GM12892 (cell line): Measurements from ENCODE around the gene CXXC4.

ENCODE experiments used
- DNase-seq: peaks from one replicate; pipeline ENCODE4 v3.0.0; 2011; ENCODE audit not compliant: insufficient read length
- FAIRE-seq: peaks from 2 replicates; lab custom pipeline; 2011; peaks lifted over from hg19 to GRCh38; lab: Jason Lieb, UNC
- POLR2A ChIP-seq: IDR thresholded peaks from 2 replicates; pipeline ENCODE4 v1.6.1; 2011; ENCODE audit warnings: low read depth, low read length, control low read depth
- POLR2AphosphoS5 ChIP-seq: IDR thresholded peaks from 2 replicates; pipeline ENCODE4 v1.6.1; 2011; ENCODE audit warnings: low read depth, low read length, control low read depth
- TAF1 ChIP-seq: IDR thresholded peaks from 2 replicates; pipeline ENCODE4 v1.6.1; 2011; ENCODE audit warnings: low read depth, mild to moderate bottlenecking, control low read depth, low read length, borderline replicate concordance

Gene CXXC4

DNA sequence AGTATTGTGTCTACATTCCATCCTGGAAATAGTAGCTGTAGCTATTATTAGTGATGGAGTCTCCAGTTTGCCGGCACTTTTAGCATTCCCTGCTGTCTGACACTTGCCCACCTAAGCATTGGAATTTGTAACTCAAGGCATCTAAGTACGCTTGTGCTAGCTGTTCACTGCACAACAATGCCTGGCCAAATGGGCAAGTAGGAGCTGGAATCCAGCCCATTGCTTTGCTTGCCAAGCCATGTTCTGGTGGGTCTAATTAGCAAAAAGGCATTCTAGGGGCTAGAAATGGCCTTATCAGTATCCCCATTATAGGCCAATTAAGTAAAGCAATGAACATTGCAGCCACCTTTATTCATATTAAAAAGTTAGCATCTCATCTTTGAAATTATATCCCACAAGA, 7.8 kb upstream of the CXXC4 start:
- DNase-seq: no peak
- no peak for TF ChIP-seq POLR2AphosphoS5
- no peak for TF ChIP-seq POLR2A
- TF ChIP-seq TAF1: no peak
- FAIRE-seq: no peak

DNA sequence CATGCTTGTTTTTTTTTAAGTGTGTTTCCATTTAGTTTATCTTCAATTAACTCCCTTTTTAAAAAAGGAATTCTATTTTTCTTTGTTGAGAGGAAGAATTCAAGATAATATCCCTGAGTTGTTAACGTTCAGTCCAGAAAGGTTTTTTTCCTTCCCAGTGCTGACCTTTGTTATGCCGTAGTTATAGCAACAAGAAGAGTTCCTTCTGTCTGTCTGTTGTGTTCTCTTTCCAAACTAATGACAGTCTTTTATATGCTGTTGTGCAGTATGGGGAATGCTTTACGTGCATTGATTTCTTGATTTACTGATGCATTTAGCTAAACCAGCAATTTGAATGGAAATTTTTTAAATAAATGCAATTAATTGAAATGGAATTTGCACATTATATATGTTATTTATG, 6.6 kb upstream of the CXXC4 start:
- TF ChIP-seq POLR2A (no peak), TAF1 (no peak), POLR2AphosphoS5 (no peak)
- no peak for FAIRE-seq
- no peak for DNase-seq

DNA sequence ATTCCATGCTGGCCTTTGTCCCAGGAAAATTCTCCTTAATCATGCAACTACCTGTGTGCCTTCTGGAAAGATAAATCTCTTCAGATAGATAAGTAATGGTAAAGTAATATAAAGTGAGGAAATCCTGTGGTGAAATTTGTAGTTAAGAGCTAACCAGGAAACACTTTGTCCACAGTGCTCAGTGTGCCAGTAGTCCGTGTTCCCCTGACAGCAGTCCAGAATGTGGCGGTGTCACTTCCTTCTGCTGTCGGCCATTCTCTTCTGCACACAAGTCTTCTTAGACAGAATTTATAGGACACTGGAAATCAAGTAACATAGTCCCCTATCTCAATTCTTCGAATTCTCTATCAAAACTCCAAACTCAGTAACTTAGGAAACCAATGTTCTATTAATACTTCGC, 5.7 kb upstream of the CXXC4 start:
- FAIRE-seq (no peak), DNase-seq (no peak)
- TF ChIP-seq POLR2A (no peak), POLR2AphosphoS5 (no peak), TAF1 (no peak)

DNA sequence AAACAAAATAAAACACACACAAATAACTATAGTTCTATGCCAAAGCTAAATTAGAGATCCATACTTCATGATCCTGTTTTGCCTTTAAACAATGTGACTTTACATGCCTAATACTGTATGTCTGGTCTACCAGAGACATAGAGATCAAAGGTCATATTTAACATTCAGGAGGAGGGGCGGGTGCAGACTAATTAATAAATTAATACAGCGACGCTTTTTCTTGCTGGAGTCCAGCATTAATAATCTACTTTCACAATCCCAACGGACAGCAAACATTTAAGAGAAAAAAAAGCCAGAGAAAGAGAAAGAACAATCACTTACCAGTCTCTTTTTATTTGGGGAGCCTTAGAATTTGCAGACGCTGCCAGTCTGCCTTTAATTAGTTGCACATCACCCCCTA, 509 bp downstream of the CXXC4 start:
- TF ChIP-seq POLR2A (no peak), POLR2AphosphoS5 (no peak), TAF1 (no peak)
- FAIRE-seq (peak; percentile 68), DNase-seq (no peak)

DNA sequence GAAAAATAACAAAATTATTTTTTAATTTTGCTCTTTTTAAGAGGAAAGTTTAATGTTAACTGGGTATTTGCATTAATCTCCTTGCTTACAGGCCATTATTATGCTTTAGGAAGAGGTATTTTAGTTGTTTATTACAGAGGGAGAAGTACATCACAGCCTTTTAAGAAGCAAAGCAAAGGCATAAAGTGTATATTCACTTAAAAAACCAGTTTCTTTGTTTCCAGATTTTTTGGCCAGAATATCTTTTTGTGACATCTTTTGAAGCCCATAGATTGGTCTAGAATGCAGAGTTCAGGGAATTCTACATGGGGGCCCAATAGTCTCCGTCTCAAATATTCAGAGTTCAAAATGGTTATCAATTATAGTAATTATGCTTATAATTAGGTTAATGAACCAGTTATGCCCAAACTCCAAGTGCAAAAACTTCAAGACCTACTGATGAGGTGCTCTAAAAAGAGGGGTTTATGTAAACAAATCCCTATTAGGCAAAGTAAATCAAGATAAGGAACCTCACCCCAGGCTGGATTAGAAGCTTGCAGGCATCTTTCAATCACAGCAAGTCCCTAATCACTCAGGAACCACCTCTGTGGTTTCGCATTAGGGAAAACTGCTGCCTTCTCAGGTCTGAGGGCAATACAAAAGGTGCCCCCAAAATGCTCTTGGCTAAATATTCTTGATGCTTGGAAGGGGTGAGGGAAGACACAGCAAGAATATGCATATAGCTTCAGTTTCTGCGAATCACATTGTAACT, 1.4 kb downstream of the CXXC4 start:
- no peak for TF ChIP-seq TAF1
- no peak for TF ChIP-seq POLR2A
- TF ChIP-seq POLR2AphosphoS5: no peak
- DNase-seq (no peak), FAIRE-seq (no peak)

DNA sequence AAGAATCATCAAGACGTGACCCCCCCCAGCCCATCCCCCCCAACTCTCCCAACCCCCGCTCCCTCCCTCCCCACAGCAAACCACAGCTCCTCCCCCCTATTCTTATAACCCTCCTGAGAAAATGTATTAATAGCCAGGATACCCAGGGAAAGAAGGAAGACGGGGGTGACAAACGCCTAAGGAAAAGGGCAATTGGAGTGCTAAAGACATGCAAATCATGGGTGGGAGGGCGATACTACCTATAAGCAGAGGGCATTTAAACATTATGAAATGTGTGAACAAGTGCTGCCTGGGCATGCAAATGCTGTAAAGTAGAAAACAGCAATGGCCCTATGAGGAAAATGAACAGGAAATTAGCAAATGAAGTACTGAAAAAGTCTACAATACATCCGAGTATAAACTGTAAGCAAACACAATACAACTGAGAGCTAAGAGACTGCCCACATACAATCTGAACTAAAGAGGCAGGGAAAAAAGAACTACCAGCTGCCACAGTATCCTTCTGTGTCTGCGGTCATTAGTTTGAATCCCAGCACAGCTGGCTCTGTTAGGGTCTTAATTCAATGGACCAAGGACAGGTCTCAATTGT, 2.4 kb downstream of the CXXC4 start:
- no peak for DNase-seq
- peak; percentile 44; the same call in 1 of the 2 replicates for TF ChIP-seq POLR2A
- no peak for TF ChIP-seq TAF1
- 0 out of 2 replicates have a peak, but pooled peaks have one; percentile 32 for TF ChIP-seq POLR2AphosphoS5
- peak; percentile 94 for FAIRE-seq

DNA sequence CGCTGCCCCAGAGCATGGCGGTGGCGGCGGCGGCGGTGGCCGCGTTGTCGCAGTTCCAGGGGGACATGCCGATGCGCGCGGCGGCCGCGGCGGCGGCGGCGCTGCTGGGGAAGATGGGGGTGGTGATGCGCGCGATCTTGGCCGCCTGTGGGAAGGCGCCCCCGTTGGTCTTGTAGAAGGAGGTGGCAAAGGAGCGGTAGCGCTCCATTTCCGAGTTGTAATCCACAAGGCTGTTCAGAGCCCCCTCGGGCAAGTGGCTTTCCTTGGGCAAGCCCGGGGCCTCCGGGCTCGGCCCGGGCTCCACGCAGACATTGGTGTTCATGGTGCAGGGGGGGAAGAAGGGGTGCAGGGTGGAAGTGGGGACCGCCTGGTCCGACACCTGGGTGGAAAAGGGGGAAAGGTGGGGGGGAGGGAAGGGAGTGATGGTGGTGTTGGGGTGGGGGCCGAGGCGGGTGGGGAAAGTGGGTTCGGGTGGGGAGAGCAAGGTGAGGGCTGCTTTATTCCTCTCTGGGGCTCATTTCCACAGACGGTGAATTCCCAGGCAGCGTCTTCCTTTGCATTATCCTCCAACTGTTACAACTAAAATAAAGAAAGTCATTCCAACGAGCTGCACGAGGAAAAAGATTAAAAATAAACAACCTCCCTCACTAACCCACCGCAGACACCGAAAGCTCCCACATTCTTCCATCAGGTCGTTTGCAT, 3.1 kb downstream of the CXXC4 start:
- TF ChIP-seq POLR2A: peak; percentile 48; the same call in 1 of the 2 replicates
- TF ChIP-seq POLR2AphosphoS5: 0 out of 2 replicates have a peak, but pooled peaks have one; percentile 6
- TF ChIP-seq TAF1: no peak
- peak; percentile 93 for FAIRE-seq
- DNase-seq: no peak

DNA sequence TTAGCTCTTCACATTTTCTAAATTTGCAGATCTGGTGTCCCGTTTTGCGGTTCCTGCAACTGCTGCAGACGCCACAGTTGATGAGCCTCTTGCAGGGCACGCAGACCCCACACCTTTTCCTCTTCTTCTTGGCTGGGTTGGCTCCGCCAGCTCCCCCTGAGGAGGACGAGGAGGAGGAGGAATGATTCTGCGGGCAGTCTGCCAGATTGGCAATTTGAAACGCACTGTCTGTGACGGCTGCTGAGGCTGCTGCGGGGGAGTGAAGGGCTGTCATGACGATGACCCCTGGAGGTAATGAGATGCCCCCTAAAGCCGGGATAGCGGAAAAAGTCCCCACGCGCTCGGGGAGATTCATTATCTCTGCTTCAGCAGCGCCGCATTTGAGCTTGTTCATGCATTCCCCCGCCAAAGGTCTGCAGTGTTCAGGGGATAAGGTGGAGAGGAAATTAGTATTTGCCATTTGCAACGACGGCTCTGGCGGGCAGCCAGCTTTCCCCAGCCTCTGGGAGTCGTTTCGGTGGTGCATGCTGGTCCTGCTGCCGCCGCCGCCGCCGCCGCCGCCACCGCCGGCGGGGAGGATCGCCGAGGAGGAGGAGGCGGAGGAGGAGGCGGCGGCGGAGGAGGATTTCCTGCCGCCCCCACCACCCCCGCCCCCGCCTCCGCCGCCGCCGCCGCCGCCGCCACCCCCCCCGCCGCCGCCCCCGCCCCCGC, 3.8 kb downstream of the CXXC4 start:
- TF ChIP-seq TAF1 (peak; percentile 33; the same call in 1 of the 2 replicates), POLR2AphosphoS5 (0 out of 2 replicates have a peak, but pooled peaks have one; percentile 54), POLR2A (peak; percentile 59; the same call in 1 of the 2 replicates)
- DNase-seq: no peak
- FAIRE-seq: peak; percentile 94

DNA sequence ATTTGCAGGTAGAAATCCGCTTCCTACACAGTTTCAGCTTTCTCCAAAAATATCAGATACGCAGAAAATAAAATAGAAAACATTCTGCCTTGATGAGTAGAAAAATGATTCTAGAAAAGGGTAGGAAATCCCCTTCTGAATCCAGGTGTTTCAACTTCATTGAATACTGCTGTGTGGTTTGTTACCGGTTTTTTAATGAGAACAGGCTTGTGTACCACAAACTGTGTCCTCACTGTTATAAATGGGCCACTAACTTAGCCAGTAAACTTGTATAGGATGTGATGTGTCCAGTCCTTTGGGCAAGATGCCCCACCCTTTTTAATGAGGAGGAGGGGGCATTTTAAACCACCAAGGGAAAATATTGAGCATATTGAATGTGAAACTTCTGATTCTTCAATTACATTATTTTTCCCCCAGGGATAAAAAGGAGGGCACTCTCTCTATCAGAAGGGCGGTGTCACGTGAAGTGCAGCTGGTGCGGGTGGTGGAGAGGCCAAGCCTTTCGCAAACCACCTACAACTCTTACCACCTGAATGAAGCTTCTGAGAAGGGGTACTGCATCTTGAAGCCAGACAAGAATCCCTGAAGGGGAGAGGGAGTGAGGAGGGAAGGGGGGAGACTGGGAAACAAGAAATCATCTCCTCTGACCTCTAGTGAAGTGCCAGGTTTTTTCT, 4.5 kb downstream of the CXXC4 start:
- FAIRE-seq: no peak
- TF ChIP-seq POLR2A (peak; percentile 45; the same call in 1 of the 2 replicates), TAF1 (no peak), POLR2AphosphoS5 (peak; percentile 48)
- no peak for DNase-seq

DNA sequence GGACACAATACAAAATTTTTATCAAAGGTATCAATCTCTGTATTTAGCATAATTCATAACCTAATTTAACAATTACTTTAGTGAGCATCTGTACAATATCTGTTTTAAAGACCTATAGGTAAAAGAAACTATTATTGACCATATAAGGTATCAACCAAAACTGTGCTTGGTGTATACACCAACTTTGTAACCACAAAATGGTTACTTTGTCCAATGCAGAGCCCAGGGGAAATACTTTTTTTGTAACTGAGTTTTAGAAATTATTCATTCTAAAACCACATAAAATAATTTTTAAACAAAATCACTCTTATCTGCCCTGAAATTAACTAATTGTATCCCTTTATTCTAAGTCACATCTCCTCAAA, 5.0 kb downstream of the CXXC4 start:
- TF ChIP-seq POLR2AphosphoS5: no peak
- TF ChIP-seq POLR2A: no peak
- no peak for TF ChIP-seq TAF1
- FAIRE-seq (no peak), DNase-seq (no peak)

DNA sequence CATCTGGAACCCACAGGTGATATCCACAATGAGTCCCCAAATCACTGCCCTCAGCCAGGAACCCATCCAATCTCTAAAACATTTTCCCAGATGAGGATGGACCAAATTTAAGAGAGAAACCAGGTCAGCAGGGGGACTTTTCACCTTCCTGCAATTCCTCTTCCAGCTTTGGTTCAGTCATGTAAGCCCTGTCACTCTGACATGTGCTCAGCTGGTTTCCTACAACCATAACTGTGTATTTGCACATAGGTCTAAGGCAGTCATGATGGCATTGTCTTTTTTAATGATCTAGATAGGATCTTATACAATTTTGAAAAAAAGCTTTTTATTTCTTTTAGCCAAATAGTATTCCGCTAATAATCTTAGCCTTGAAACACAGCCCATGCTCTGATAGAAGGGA, 6.5 kb downstream of the CXXC4 start:
- no peak for TF ChIP-seq TAF1
- TF ChIP-seq POLR2A: no peak
- no peak for TF ChIP-seq POLR2AphosphoS5
- FAIRE-seq: no peak
- no peak for DNase-seq
